Effector memory CD8-positive, alpha-beta T cell (primary cell): ENCODE results near the gene OR2M2.

Source experiments
- ATAC-seq: fragments of 150-1000 bp; cut with Tn5 transposase; replicated peaks from 2 replicates; pipeline ENCODE4 v1.10.0; 2021; ENCODE audit warnings: mild to moderate bottlenecking, moderate library complexity
- DNase-seq, 3 experiments: peaks; one replicate each; pipeline ENCODE4 v3.0.0; 2021
- H3K27ac Mint-ChIP-seq, 2 donors: one replicate each; pipeline ENCODE4 v1.8.0; 2022; ENCODE audit warnings: mild to moderate bottlenecking in 2 of 2, mixed read lengths in 2 of 2, moderate library complexity in 2 of 2
- H3K27me3 Mint-ChIP-seq, 2 donors: one replicate each; pipeline ENCODE4 v1.8.0; 2022; ENCODE audit warnings: mixed read lengths in 2 of 2
- H3K36me3 Mint-ChIP-seq: one replicate; pipeline ENCODE4 v1.8.0; 2022; ENCODE audit warnings: mild to moderate bottlenecking, moderate library complexity, mixed read lengths; ENCODE audit not compliant: insufficient read depth
- H3K4me1 Mint-ChIP-seq, 2 donors: one replicate each; pipeline ENCODE4 v1.8.0; 2022; ENCODE audit warnings: low read depth in 2 of 2, mixed read lengths in 2 of 2
- H3K4me3 Mint-ChIP-seq, 2 donors: one replicate each; pipeline ENCODE4 v1.8.0; 2022; ENCODE audit warnings: mild to moderate bottlenecking in 2 of 2, mixed read lengths in 2 of 2, moderate library complexity in 2 of 2
- H3K9me3 Mint-ChIP-seq, 2 donors: one replicate each; pipeline ENCODE4 v1.8.0; 2022; ENCODE audit warnings: mixed read lengths in 2 of 2
- total RNA-seq, 9 experiments: gene quantifications; one replicate each; lab custom pipeline; 2026; lab: John Stamatoyannopoulos, UW

The OR2M2 gene, protein sequence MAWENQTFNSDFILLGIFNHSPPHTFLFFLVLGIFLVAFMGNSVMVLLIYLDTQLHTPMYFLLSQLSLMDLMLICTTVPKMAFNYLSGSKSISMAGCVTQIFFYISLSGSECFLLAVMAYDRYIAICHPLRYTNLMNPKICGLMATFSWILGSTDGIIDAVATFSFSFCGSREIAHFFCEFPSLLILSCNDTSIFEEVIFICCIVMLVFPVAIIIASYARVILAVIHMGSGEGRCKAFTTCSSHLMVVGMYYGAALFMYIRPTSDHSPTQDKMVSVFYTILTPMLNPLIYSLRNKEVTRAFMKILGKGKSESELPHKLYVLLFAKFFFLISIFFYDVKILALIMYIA
- 0 reads per million in 9 experiments for total RNA-seq

DNA sequence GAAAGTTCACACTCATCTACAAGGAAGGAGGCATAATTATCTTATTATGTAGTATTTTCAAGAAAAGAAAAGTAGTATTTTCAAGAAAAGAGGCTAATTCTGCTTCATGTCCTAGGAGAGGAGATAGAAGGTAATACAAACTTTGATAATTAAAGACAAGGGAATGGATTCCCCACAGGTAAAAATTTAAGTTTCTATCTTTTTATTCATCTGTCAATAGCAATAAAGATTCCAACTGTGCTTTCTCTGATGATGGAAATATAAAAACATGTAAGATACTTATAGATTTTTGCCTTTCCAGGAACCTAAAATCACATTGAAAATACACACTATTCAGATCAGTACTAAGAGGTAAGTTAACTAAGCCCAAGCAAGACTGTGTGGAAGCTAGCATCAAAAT, at the start of gene OR2M2:
TSS of gene OR2M2 (plus strand) at position 301 of the 400 bp plus-strand sequence. CDS start 5,165 bp downstream, outside the sequence.
- Mint-ChIP-seq H3K27me3 (no peaks in the 10 kb centered on the region), H3K4me1 (no peaks in the 10 kb centered on the region), H3K27ac (no peak within 1 kb of the TSS), H3K4me3 (no peak within 1 kb of the TSS), H3K9me3 (peaks cover 0 to 5% of the 10 kb centered on the region in 2 donors), H3K36me3 (no peaks in the 10 kb centered on the region)
- ATAC-seq (no peak), DNase-seq (no peak)

DNA sequence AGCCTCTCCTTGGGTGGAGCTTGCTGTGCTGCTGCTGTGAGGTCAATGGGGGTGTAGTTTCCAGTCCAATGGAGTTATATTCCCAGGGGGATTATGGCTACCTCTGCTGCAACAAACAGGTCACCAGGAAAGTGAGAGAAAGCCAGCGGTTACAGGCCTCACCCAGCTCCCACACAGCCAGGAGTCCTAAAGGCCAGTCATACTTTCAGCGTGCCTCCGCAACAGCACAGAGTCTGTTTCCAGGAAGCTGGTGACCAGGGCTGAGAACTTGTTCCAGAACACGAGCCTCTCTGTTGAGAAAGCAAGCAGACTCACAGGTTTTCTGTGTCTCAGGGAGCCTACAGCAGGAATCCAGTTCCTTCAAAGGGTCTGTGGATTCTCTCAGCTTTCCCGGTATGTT, 47.0 kb upstream of the OR2M2 start:
- H3K27me3 Mint-ChIP-seq, result no peaks in the 10 kb centered on the region
- no peak for ATAC-seq
- H3K4me1 Mint-ChIP-seq, result no peaks in the 10 kb centered on the region
- no peak for DNase-seq
- no peak overlapping the region for H3K4me3 Mint-ChIP-seq
- no peaks in the 10 kb centered on the region for H3K36me3 Mint-ChIP-seq
- H3K9me3 Mint-ChIP-seq, result peaks cover 9 to 14% of the 10 kb centered on the region in 2 donors
- no peak overlapping the region for H3K27ac Mint-ChIP-seq

DNA sequence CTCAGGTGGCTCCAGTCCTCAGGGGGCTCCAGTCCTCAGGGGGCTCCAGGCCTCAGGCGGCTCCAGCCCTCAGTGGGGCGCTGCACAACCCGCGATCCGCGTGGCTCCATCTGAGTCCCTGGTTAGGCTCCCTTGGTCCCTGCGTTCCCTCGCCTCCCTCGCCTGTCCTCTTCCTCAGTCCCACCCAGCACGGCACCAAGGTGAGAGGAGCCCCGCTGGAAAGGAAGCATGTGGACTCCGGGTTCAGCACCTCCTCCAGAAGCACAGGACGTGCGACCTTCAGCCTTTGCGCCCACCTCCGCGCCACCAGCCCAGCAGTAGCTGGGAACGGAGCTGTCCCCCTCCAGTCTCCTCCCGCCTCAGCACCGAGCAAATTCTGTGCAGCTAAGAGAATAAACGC, 37.8 kb upstream of the OR2M2 start:
- ATAC-seq, result no peak
- no peaks in the 10 kb centered on the region for H3K4me1 Mint-ChIP-seq
- no peak overlapping the region for H3K4me3 Mint-ChIP-seq
- H3K27me3 Mint-ChIP-seq, result no peaks in the 10 kb centered on the region
- no peak for DNase-seq
- peaks cover 0 to 10% of the 10 kb centered on the region in 2 donors for H3K9me3 Mint-ChIP-seq
- H3K36me3 Mint-ChIP-seq, result no peaks in the 10 kb centered on the region
- no peak overlapping the region for H3K27ac Mint-ChIP-seq

DNA sequence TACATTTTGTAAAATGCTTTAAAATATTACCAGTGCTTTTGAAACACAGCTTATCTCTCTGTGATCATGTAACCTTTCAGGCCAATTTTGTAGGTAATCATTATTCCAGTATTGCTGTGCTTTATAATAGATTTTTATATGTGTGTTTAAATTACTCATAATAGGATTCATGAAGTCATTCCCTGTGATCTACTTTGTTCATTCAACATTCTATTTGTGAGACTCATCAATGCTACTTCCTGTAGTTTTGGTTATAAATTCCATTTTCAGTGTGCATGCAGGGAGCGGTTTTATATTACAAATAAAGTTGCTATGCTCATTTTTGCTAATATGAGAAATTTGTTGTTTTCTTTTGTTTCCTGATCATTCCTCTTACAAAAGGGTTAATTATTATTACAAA, 33.8 kb upstream of the OR2M2 start:
- Mint-ChIP-seq H3K4me3 (no peak overlapping the region), H3K9me3 (peaks cover 8 to 9% of the 10 kb centered on the region in 2 donors), H3K36me3 (no peaks in the 10 kb centered on the region), H3K4me1 (no peaks in the 10 kb centered on the region), H3K27ac (no peak overlapping the region), H3K27me3 (no peaks in the 10 kb centered on the region)
- ATAC-seq (no peak), DNase-seq (no peak)

DNA sequence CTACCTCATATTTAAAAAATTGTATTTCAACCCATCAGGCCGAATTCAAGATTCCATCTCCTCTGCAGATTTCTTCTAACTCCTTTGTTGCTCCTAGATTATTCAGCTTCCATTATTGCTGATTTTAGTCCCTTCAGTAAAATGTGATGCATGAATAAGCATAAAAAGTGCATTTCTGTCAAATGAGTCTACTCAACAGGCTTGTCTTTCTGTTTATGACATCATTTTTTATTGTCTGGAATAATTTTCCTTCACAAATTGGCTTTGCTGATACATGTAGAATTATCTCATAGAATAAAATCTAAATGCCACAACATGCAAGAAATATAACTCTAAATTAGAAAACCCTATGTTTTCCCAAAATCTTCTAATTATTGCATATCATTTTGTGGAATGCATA, 31.3 kb upstream of the OR2M2 start:
- H3K36me3 Mint-ChIP-seq, result no peaks in the 10 kb centered on the region
- H3K27ac Mint-ChIP-seq, result no peak overlapping the region
- H3K4me3 Mint-ChIP-seq, result no peak overlapping the region
- DNase-seq (no peak), ATAC-seq (no peak)
- no peaks in the 10 kb centered on the region for H3K27me3 Mint-ChIP-seq
- peaks cover 9 to 23% of the 10 kb centered on the region in 2 donors for H3K9me3 Mint-ChIP-seq
- no peaks in the 10 kb centered on the region for H3K4me1 Mint-ChIP-seq

DNA sequence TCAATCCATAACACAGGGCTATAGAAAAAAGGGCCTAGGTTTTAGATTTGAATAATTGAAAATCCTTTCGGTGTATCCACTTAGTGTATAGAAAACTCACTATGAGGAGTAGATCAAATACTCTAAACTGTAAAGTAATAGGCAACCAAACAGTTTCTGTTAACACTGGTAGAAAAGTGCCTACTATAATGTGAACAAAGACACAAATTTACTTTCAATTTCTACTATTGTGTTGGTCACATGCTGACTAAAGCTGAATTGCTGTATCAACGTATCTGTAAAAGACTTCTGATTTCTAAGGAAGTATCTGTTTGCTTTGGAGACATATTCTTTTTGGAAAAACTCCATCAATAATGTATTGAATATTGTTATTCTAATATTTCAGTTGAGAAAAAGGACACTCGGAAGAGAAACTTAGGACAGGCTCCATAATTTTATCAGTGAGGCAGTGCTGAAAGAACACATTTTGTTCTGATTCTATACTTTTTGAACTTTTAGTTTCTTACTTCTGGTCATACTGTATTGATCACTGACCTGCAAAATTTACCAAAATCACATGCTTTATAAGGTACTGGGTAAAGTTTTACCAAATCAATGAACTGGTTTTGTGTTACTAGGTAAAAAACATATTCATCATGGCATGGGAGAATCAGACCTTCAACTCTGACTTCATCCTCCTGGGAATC, 30.0 kb upstream of the OR2M2 start, which contains the start of gene OR2M5:
TSS of gene OR2M5 (plus strand) at position 636 of the 686 bp plus-strand sequence. CDS start at position 636, 0 bp downstream.
- DNase-seq (no peak), ATAC-seq (no peak)
- H3K4me1 Mint-ChIP-seq, result no peaks in the 10 kb centered on the region
- peaks cover 6 to 23% of the 10 kb centered on the region in 2 donors for H3K9me3 Mint-ChIP-seq
- H3K27me3 Mint-ChIP-seq, result no peaks in the 10 kb centered on the region
- H3K4me3 Mint-ChIP-seq, result no peak within 1 kb of the TSS
- H3K36me3 Mint-ChIP-seq, result no peaks in the 10 kb centered on the region
- no peak within 1 kb of the TSS for H3K27ac Mint-ChIP-seq

DNA sequence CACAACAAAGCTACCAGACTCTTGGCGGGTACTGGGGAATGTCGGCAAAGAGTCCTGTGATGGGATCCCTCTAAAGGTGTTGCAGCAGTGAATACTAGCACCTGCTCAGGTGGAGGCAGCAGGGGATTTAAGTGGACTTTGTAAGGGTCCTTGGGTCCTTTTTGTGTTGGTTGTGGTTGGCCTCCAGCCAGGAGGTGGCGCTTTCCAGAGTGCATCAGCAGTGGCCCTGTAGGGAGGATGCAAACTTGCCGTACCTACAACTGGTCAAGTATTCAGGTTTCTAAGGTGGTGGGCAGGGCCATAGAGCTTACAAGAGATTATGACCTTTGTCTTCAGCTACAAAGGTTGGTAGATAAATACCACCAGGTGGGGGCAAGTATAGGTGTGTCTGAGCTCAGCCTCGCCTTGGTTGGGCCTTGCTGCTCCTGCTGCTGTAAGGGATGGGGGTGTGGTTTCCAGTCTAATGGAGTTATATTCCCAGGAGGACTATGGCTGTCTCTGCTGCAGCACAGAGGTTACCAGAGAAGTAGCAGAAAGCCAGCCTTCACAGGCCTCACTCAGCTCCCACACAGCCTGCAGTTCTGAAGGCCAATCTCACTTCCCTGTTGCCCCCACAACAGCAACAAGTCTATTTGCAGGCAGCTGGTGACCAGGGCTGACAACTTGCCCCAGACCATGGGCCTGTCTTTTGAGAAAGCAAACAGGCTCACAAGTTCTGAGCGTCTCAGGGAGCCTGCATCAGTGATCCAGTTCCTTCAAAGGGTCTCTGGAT, 22.4 kb upstream of the OR2M2 start:
- Mint-ChIP-seq H3K36me3 (no peaks in the 10 kb centered on the region), H3K27me3 (no peaks in the 10 kb centered on the region), H3K27ac (no peak overlapping the region), H3K9me3 (peaks cover 5 to 8% of the 10 kb centered on the region in 2 donors), H3K4me3 (no peak overlapping the region), H3K4me1 (no peaks in the 10 kb centered on the region)
- DNase-seq, result no peak
- ATAC-seq, result no peak

DNA sequence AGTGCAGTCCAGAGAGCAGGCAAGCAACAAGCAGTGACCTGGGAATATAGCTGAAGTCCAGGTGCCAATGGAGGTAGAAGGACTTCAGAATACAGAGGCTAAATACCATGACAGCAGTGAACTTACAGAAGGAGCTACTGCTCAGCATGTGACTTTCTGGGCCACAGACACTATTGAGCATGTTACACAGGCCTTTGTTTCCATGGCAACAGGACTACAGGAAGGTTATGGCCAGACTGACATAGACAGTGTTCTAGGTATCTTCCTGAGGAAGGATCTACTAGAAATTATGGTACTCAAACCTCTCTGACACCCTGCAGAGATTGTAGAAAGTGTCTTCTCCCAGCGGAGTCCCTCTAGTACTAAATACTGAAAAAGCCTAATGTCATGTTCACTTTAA, 18.7 kb upstream of the OR2M2 start:
- no peaks in the 10 kb centered on the region for H3K27me3 Mint-ChIP-seq
- H3K4me3 Mint-ChIP-seq, result no peak overlapping the region
- no peak overlapping the region for H3K27ac Mint-ChIP-seq
- H3K4me1 Mint-ChIP-seq, result no peaks in the 10 kb centered on the region
- H3K9me3 Mint-ChIP-seq, result peaks cover 0 to 5% of the 10 kb centered on the region in 2 donors
- DNase-seq (no peak), ATAC-seq (no peak)
- H3K36me3 Mint-ChIP-seq, result no peaks in the 10 kb centered on the region

DNA sequence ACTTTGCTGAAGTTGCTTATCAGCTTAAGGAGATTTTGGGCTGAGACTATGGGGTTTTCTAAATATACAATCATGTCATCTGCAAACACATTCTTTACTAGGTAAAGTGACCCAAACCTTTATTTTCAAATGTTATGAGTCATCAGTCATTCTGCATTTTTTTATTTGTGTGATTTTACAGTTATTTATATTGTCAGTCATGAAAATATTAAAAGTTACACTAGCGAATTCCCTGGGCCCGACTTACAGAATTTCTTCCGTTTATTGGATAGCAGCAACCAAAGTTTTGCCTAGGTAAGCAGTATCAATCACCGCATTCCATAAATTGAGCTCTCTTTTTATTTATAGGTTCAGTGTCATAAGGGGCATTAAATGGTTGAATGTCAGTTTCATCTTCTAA, 15.9 kb upstream of the OR2M2 start:
- no peak overlapping the region for H3K4me3 Mint-ChIP-seq
- no peaks in the 10 kb centered on the region for H3K27me3 Mint-ChIP-seq
- DNase-seq, result no peak
- H3K27ac Mint-ChIP-seq, result no peak overlapping the region
- no peaks in the 10 kb centered on the region for H3K4me1 Mint-ChIP-seq
- H3K9me3 Mint-ChIP-seq, result peaks cover 0 to 1% of the 10 kb centered on the region in 2 donors
- H3K36me3 Mint-ChIP-seq, result no peaks in the 10 kb centered on the region
- no peak for ATAC-seq

DNA sequence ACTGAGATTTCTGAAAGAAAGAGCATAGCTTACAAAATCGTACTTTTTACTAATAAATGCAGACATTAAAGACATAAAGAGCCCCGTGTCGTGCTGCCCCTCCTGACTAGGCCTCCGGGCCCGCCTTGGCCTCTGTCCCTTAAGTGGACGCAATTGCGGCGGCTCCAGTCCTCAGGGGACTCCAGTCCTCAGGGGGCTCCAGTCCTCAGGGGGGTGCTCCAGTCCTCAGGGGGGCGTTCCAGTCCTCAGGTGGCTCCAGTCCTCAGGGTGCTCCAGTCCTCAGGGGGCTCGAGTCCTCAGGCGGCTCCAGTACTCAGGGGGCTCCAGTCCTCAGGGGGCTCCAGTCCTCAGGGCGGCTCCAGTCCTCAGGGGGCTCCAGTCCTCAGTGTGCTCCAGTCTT, 10.6 kb upstream of the OR2M2 start:
- Mint-ChIP-seq H3K4me1 (no peaks in the 10 kb centered on the region), H3K36me3 (no peaks in the 10 kb centered on the region), H3K27me3 (no peaks in the 10 kb centered on the region), H3K4me3 (no peak overlapping the region), H3K27ac (no peak overlapping the region), H3K9me3 (peaks cover 6 to 8% of the 10 kb centered on the region in 2 donors)
- DNase-seq (no peak), ATAC-seq (no peak)

DNA sequence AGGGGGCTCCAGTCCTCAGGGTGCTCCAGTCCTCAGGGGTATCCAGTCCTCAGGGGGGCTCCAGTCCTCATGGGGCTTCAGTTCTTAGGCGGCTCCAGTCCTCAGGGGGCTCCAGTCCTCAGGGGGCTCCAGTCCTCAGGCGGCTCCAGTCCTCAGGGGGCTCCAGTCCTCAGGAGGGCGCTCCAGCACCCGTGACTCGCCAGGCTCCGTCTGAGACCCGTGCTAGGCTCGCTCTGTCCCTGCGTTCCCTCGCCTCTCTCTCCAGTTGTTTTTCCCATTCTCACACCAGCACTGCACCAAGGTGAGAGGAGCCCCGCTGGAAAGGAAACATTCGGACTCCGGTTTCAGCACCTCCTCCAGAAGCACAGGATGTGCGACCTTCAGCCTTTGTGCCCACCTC, 9.4 kb upstream of the OR2M2 start:
- H3K4me1 Mint-ChIP-seq, result no peaks in the 10 kb centered on the region
- no peak for ATAC-seq

DNA sequence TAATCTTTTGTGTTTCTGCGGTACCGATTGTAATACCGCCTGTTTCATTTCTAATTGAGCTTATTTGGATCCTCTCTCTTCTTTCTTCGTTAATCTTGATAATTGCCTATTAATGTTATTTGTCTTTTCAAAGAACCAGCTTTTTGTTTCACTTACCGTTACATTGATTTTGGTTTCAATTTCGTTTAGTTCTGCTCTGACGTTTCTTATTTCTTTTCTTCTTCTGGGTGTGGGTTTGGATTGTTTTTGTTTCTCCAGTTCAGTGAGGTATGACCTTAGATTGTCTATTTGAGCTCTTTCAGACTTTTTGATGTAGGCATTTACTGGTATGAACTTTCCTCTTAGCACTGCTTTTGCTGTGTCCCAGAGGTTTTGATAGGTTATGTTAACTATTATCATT, 9.4 kb downstream of the OR2M2 start:
- no peaks in the 10 kb centered on the region for H3K4me1 Mint-ChIP-seq
- peaks cover 0 to 9% of the 10 kb centered on the region in 2 donors for H3K27me3 Mint-ChIP-seq
- H3K4me3 Mint-ChIP-seq, result no peak overlapping the region
- ATAC-seq (no peak), DNase-seq (no peak)
- H3K36me3 Mint-ChIP-seq, result no peaks in the 10 kb centered on the region
- no peak overlapping the region for H3K27ac Mint-ChIP-seq
- H3K9me3 Mint-ChIP-seq, result peaks cover 13 to 20% of the 10 kb centered on the region in 2 donors

More for the DNA sequence above, 9.4 kb upstream of the OR2M2 start:
- H3K27me3 Mint-ChIP-seq, result no peaks in the 10 kb centered on the region
- no peaks in the 10 kb centered on the region for H3K36me3 Mint-ChIP-seq
- H3K4me3 Mint-ChIP-seq, result no peak overlapping the region
- no peak for DNase-seq
- H3K27ac Mint-ChIP-seq, result no peak overlapping the region
- H3K9me3 Mint-ChIP-seq, result peaks cover 5 to 8% of the 10 kb centered on the region in 2 donors

DNA sequence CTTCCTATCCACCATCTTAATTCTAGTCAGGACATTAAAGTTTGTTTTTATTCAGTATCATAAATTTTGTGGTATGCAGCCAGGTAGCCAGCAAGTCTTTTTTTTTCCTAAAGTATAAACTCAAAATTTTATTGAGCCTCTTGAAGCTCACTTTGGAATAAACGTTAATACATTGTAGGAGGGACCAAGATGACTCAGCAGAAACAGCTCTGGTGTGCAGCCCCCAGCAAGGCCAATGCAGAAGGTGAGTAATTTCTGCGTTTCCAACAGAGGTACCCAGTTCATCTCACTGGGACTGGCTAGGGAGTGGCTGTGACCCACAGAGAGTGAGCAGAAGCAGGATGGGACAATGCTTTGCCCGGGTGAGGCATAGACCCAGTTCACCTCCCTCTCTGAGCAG, 12.7 kb downstream of the OR2M2 start:
- Mint-ChIP-seq H3K27ac (no peak overlapping the region), H3K4me3 (no peak overlapping the region), H3K9me3 (peaks cover 8 to 28% of the 10 kb centered on the region in 2 donors), H3K4me1 (no peaks in the 10 kb centered on the region), H3K36me3 (no peaks in the 10 kb centered on the region), H3K27me3 (peaks cover 0 to 9% of the 10 kb centered on the region in 2 donors)
- no peak for ATAC-seq
- no peak for DNase-seq
